GM03348 (cell line): ENCODE measurements around the gene SCO1.
"Not testable (repeated sequence)": the region's sequence is repeated elsewhere in the genome, so short reads cannot be mapped to it uniquely, and the experiment has no call there.

ENCODE experiments used
- DNase-seq: peaks from one replicate; pipeline ENCODE4 v3.0.0; 2012; ENCODE audit warnings: low spot score

Gene SCO1

GRCh38 chr17:10725262-10725661, 27.9 kb upstream of the SCO1 start:
- DNase-seq, result no peak

GRCh38 chr17:10724546-10725195, 27.3 kb upstream of the SCO1 start:
- DNase-seq, result no peak

- DNase-seq, result no peak
Observed at GRCh38 chr17:10718547-10718946, 21.2 kb upstream of the SCO1 start.

GRCh38 chr17:10716218-10716617, 18.9 kb upstream of the SCO1 start:
- DNase-seq, result no peak

- DNase-seq, result no peak
Observed at GRCh38 chr17:10713318-10713717, 16.0 kb upstream of the SCO1 start.

GRCh38 chr17:10705727-10706126, 8.4 kb upstream of the SCO1 start:
- DNase-seq, result no peak

GRCh38 chr17:10702574-10702973, 5.2 kb upstream of the SCO1 start:
- no peak for DNase-seq

GRCh38 chr17:10699856-10700255, 2.5 kb upstream of the SCO1 start:
- no peak for DNase-seq

- DNase-seq, result peak; percentile 42
Observed at GRCh38 chr17:10698096-10698818, 924 bp upstream of the SCO1 start.

GRCh38 chr17:10695875-10696407, 1.4 kb downstream of the SCO1 start:
- DNase-seq, result not testable (repeated sequence)

GRCh38 chr17:10687499-10687898, 9.8 kb downstream of the SCO1 start:
- DNase-seq, result no peak

GRCh38 chr17:10683853-10684252, 13.5 kb downstream of the SCO1 start:
- DNase-seq, result peak; percentile 16

GRCh38 chr17:10681866-10682446, 15.4 kb downstream of the SCO1 start:
- DNase-seq, result peak; percentile 79

- DNase-seq, result no peak
Observed at GRCh38 chr17:10674704-10675103, 22.6 kb downstream of the SCO1 start.

GRCh38 chr17:10673312-10673711, 24.0 kb downstream of the SCO1 start:
- no peak for DNase-seq

GRCh38 chr17:10668775-10669174, 28.6 kb downstream of the SCO1 start:
- peak; percentile 66 for DNase-seq

- DNase-seq, result no peak
Observed at GRCh38 chr17:10666906-10667305, 30.4 kb downstream of the SCO1 start.

GRCh38 chr17:10664571-10664970, 32.8 kb downstream of the SCO1 start:
- DNase-seq, result no peak

GRCh38 chr17:10663231-10663630, 34.1 kb downstream of the SCO1 start:
- no peak for DNase-seq

- DNase-seq, result no peak
Observed at GRCh38 chr17:10661437-10661836, 35.9 kb downstream of the SCO1 start.

- DNase-seq, result no peak
Observed at GRCh38 chr17:10657879-10658278, 39.5 kb downstream of the SCO1 start.

GRCh38 chr17:10657148-10657547, 40.2 kb downstream of the SCO1 start, which contains the start of gene MYH3:
TSS of gene MYH3 (minus strand) at chr17:10657309. CDS start at chr17:10655064, 2,245 bp downstream.
- no peak for DNase-seq

GRCh38 chr17:10653987-10654386, 43.3 kb downstream of the SCO1 start:
- DNase-seq, result no peak
